ENCODE data around the gene ISG20L2.

Gene ISG20L2

DNA sequence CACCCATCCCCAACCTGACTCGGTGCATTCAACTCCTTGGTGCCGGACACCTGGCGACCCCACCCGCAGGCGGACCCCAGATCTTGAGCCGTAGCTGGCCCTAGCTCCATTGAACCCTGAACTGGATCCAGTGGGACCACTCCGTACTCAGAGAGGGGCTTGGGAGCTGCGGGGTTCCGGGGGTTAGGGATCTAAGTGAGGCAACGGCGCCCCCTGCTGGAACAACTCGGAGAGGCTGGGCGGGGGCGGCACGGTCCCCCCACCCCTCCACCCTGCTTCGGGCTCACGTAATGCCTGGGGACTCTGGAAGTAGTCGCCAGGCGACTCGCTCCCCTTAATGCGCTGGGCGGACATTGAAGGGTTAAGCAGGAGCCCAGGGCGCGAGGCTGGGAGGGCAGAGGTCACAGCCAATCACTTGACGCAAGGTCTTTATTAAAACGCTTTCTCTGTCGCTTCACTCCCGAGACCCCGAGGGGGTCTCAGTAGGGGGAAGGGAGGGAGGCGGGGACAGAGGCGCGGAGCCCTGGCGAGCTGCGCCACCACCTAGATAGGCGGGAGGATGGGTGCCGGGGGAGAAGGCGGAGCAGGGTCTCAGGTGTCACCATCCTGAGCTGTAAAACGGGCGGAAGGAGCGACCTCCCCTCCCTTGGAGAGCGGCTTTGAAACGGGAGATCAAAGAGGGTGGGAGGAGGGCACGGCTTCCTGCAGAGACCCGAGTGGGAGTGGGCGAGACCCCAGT, 22.5 kb downstream of the ISG20L2 start:
- no peak for DNase-seq

DNA sequence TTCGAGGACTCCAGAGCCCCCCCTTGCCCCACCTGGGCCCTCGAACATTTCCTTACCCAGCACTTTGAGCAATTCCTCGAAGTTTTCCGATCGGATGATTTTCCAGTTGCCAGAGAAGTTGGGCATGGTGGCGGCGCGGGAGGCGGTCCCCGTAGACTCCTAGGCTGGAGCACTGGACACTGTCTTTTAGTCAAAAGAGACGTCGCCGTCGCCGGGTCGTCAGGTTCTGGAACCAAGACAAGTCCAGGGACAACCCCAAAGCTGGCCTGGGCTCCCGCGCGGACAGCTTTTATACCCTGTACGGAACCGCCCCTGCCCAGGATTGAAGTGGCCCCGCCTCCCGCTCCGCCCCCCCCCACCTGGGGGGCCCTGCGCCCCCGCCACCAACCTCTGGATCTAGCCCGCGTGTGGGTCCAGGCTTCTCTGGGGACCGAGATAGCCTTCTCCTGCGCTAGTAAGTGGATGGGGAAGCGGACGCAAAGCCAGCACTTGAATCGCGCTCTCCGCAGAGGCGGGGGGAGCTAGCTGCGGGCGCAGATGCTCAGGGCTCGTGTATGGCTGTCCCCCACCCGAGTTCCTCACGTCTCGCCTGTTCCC, 23.1 kb downstream of the ISG20L2 start, which contains the start of gene CRABP2:
Gene CRABP2 (minus strand): TSS at position 263 of the 597 bp plus-strand sequence. CDS start 137 bp downstream, at position 126.
- no peak for DNase-seq

DNA sequence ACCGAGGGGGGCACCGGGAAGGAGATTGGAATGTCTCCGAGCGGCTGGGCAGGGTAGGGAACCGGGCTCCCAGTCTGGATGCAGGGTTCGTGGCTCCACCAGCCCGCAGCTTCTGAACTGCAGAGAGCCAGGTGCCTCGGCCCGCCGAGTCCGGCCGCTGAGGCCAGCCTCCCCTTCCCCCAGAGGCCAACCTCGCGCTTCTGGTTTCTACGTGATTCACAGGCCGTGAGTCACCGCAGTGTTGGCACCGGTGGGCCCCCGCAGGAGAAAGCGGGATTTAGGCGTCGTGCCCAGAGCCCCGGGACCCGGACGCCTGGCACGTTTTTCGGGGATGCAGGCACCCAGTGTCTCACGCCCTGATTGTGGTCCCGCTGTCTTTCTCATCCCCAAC, 23.6 kb downstream of the ISG20L2 start:
- no peak for DNase-seq

DNA sequence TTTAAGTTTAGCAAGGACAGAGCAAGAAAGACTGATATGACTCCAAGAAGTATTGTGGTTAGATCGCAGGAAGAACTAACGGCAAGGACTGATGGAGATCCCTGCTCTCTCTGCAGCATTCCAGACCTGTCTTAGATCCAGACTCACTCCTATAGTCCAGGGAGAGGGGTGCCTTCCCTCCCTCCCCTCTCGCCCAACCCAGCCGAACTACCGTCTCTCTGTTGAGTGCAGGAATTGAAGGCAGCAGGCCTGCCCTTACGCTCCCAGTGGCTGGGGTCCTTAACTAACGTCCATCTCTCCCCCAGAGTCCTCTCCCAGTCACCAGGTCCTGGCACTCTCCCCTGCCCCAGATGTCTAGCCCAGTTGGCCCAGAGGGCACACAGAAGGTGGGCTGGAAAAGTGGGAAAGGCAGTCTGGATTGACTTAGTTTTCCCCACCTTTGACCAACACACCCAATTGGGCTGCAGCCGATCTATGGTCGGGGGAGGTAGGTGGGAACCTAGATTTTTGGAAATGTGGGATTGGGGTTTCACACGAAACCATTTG, 24.3 kb downstream of the ISG20L2 start:
- DNase-seq: no peak

DNA sequence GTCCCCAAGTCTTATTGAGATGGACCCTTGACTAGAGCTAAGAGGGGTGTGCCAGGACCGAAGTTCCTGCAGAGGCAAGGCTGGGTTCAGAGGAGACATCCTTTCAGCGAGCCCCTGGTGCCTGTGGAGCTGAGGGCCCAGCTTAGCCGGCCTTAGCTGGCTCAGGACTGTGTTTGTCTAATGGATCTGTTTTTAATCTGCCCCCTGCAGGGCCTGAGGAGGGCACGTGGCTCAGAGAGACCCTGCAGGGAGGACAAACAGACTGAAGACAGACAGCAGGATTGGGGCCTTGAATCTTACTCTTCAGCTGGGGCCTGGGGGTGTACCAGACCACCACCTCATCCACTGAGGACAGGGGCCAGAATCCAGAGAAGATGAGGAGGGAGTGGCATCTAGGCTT, 24.8 kb downstream of the ISG20L2 start:
- DNase-seq: no peak

DNA sequence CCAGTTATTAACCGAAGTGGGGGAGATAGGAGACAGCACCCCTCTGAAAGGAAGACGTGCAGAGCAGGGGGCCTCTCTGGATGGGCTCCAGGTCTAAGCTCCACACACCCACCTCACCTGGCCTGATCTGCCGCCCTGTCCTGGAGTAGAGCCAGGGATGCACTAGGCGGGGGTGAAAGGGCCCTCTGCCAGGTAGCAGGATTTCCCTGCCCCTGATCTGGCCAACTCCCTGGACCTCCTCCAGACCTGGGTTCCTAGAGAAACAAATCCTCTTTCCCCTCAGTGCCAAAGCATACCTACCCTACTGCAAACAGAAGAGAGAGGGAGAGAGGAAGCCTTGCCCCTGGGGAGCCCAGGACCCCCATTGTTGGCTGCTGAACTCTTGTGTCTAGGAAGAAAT, 25.2 kb downstream of the ISG20L2 start:
- no peak for DNase-seq

DNA sequence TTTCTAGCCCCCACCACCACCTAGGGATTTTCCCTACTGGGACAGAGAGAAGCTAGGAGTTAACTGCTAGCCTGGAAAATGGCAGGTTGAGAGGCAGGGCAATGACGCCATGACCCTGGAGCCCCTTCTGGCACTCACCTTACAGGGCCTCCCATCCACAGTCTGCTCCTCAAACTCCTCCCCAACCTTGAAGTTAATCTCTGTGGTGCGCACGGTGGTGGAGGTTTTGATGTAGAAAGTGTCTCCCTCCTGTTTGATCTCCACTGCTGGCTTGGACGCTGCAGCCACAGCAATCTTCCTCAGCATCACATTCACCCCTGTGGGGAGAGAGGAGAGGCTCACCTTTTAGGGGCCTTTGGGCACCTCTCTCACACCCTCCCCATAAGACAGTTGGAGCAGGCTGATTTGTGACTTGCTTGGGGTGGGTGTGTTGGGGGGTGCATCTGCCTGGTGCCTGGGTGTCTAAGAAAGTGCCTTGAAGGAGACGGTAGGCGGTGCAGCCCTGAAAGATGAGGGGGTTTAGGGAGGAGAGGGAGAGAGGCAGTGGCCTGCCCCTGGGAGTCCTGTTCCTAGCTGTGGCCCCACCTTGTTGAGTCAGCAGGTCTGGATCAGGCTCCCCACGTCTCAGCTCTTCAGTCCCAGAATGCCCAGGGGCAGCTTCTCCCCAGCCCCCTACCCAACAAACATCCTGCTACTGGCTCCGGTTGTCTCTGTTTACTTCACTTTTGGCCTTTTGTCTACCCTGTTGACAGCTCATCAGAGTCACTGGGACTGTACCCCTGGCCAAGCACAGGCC, 27.6 kb downstream of the ISG20L2 start:
- no peak for DNase-seq

DNA sequence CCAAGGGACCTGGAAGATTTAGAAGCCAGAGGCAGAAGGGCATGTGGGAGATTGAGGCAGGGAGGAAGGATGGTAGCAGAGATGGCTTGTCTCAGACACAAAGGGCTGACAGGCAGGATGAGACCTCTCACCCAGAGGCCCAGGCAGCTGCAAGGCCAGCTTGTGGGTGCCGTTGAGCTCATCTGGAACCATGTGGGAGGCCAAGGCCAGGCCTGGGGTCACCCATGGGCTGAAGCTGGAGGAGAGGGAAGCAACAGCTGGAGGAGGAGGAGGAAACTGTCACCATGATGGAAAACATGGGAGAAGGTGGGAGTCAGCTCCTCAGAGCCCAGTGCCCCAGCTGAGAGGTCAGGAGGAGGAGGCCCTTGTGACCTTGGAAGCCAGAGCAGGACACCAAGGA, 29.6 kb downstream of the ISG20L2 start:
- DNase-seq: no peak

DNA sequence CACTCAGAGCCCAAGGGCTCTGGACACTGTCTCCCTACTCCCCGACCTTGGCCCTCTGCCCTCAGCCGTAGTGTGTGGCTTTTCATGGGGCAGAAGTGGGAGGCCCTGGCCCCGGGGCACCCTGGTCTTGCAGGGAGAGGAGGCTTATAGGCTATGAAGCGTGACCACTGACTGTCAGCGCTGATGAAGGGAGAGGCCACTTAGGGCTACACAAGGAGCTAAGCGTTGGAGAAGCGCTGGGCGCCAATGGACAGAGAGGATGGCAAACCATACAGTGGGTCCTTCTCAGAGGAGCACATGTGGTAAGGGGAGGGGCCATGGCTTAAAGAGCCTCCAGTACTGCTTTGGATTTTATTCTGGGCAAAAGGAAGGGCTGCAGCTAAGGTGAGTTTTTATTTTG, 31.1 kb downstream of the ISG20L2 start:
- DNase-seq: no peak

DNA sequence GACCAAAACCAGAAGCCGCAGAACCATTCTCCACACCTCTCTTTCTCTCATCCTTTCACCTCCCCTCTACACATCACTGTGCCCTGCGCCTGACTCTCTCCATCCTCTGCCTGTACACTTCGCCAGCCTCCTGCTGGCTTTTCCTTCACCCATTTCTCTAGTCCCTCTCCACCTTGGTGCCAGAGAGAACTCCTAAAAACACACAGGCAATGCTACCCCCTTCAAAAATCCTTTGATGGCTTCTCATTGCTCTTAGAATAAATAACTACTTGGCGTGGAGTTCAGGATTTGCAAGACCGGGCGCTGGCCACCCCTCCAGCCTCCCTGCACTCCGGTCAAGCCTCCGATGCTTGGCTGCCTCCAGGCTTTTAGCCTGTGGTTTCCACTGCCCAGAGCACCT, 31.8 kb downstream of the ISG20L2 start:
- no peak for DNase-seq

DNA sequence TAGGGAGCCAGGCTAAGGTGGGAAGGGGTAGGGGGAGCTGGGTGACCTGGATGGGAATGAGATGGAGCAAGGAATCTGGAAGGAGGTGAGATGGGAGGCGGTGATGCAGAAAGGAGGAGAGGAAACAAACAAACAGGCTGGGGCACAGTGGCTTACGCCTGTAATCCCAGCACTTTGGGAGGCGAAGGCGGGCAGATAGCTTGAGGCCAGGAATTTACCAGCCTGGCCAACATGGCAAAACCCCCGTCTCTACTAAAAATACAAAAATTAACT, 33.9 kb downstream of the ISG20L2 start:
- no peak for DNase-seq

DNA sequence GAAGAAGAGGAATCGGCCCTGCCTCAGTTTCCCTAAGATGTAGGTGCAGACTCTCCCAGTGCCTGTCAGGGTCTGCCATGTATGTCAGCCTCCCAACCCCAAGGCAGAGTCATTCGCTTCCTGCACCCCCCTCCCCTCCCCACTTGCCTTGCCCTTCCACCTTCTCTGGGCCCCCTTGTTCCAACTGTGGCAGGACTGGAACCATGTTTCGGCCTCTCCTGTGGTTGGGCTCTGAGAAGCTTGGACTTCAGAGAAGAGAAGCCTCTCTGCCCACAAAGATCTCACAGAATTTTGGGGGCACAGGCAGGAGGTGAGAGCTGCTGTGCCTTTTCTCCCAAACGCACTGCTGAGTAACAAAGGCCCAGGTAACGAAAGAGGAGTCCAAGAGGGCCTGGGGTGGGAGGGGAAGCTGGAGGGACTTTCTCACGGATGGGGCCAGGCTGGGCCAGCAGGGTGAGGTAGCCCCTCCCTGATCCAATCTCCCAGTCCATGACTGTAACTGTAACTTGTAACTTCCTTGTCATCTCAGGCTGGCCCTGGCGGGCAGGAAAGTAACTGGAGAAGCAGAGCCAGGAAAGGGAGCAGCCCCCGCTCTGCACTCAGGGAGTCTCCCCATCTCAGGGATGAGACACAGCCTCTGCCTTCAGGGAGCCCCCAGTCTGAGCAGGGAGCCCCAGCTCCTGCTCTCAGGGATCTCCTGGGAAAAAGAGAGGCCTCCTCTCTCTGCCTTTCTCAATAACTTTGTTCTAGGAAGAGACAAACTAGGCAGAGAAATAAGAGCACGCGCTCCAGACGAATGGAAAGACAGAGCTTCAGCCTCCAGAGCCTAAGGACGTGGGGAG, 34.5 kb downstream of the ISG20L2 start:
- no peak for DNase-seq

DNA sequence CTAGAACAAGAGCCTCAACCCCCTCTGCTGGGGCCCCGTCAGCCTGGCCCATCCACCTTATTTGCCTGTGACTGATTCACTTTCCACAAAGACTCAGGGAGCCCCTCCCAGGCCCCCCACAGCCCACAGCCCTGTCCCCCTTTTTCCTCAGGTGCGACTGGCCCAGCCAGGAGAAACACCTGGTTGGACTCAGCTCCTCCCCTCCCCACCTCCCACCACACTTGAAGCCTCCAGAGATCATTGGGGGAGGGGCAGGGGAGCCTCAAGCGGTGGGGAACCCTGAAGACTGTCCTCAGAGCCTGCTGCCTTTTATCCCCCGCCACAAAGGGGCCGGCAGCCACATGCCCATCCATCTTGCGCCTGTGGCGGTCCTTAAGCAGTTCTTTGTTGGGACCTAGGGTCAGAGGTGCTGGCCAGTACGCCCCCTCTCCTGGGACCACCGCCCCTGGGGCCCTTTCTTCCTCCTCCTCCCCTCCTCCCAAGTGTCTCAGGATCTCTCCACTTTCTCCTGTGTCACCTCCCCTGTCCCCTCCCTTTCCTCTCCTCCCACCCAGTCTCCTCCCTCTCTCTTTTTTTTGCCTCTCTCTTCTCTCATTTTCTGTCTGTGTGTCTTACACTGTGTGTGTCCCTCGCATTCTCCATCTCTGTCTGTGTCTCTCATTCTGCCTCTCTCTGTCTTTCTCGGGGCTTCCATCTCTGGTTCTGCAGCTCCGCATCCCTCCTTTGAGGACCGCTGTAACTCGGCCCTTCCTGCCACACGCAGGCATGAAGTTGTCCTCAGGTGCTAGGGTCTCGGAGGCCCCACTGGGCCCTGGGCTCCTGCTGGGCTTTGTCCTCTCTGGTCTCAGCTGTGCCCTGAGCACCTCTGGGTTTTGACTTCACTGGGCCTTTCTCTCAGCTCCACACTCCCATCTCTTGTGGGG, 35.4 kb downstream of the ISG20L2 start:
- DNase-seq: no peak

DNA sequence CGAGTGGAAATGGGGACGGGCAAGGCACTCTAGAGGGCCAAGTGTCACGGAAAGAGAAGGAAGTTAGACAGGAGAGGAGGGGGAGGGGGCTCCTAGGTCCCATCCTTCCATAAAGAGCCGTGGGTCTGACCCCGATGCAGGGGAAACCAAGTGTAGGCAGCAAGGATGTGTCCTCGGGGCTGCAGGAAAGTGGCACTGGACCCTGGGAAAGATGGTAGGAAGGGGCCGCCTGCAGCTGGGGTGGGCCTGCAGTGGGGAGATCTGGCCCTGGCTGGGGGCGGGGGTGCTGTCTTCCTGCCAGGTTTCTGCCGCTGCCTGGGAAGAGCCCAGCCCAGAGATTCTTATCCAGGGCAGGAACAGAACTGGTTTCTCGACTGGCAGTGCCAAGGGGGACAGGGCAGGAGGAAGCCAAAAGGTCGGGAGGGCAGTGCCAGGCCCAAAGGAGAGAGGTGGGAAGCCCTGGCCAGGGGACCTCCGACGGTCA, 36.1 kb downstream of the ISG20L2 start:
- no peak for DNase-seq

DNA sequence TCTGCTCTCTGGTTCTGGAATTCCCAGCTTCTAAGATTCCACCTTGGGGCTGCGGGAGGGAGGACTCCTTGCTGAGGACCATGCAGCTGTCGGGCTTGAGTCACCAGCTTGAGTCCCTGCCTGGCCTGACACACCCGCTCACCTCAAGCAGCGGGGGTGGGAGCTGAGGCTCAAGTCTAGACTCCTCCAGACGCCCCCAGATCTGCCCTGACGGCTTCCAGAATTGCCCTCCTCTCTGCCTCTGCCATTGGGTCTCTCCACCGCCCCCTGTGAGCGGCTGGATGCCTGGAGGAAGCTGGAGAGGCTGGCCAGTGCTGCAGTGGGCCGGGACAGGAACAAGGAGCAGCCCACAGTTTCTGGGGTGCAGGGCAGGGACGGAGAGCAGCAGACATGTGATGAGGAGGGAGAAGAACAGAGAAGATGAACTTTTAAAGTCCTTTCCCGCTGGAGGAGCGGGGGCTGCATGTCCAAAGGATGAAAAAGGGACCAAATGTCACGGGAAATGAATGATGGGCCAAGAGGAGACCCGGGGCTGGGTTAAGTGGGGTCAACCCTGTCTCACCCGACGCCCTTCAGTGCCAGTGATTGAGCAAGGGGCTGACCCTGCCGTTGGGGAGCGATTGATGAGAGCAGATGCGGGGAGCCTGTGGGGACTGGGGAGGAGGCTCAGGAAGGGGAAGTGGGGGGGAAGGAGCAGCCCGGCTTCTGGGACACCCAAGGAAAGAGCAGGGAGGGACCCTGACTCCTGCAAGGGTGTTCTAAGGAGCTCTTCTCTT, 36.7 kb downstream of the ISG20L2 start:
- no peak for DNase-seq

DNA sequence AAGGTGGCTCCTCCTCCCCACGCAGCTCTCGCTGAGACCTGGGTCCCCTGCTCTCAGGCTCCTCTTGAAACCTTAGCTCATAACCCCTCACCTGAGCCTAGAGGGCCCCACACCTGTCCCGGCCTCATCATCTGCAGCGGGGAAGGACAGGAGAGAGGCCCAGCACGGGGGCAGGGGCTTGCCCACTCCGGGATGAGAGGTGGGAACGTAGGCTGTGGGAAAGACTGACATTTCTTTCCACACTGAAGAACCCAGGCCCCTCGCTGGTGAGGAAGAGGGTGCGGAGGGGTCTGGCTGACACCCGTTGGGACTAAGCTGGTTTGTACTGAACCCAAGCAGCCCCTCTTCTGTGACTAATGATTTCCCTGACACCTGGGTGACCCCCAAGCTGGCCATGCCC, 37.4 kb downstream of the ISG20L2 start:
- DNase-seq: no peak

DNA sequence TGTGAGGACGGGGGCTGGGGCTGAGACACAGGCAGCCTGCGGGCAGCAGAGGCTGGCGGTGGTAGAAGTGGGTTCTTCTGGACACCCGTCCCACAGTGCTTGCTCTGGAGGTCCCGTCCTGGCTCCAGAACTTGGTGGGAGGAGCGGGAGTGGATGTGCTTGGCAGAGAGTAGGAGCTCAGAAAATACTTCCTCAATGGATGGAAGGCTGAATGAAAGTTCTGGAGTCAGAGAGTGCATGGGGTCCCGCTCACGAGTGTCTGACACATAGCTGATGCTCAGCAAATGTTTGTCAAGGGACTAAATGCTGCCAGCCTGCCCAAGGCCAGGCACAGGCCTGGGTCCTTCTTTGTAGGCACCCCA, 37.9 kb downstream of the ISG20L2 start:
- DNase-seq: no peak

DNA sequence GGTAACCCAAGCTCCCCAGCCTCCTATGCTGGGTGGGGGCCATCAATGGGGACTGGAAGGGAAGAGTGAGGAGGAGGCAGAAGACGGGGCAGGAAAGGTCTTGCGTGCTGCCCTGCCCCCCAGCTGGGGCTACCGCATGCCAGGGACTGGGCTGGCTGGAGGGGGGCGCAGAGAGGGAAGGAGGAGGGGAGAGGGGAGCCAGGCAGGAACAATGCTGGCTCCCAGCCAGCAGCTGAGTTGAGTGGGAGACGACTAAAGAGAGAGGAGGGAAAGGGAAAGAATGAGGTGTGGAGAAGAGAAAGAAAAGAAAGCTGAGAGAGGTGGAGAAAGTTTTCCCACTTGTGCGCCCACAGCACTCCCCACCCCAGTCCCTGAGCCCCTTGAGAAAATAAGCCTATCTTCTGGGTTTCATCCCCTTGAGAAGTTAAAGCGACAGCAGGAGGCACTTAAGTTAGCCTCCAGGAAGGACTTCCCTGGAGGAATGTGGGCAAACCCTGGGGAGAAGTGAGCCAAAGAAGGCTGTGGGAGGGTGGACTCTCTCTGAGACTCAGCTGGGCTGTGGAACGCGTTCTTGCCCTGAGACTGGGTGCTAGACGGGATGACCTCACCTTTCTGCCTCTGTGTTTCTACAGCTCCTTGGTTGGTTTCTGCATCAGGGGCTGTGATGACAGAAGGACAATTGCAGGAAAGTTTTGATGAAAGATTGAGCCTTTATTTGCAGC, 38.5 kb downstream of the ISG20L2 start:
- DNase-seq: no peak

DNA sequence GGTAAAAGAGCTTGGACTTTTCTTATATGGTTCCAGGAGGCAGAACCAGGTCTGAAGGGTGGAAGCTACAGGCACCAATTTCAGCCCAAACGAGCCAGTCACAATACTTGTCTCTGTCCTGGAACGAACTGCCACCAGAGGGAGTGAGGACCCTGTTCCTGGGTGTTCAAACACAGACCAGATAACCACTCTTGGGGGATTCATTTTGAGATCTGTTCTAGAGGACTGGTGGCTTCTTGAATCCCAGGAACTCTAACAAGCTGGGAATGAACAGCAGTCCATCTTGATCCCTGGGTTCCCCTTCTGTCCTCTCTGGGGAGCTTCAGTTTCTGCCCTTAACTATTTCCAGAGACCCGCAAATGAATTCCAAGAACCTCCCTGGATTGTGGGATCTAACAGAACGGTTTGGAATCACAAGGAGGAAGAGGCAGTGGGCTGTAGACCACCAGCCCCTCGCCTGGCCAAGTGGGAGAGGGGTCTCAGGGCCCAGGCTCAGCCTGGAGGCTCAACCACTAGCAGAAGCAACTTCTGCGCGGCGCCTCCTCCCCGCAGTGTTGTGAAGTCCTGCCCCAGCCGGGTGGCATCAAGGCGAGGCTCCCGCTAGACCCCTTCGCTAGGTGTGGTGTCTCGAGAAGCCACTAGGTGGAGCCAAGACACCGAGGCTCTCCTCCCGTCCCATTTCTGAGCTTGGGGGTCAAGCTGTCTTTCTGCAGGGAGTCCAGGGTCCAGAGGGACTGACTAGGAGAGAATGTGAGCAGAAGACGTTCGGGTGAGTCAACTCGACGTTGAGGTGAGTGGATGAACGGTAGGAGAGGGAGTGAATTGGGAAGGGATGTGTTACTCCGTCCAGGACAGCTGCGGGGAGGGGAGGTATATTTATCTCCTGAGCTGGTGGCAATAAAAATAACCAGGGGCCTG, 39.3 kb downstream of the ISG20L2 start:
- peak; percentile 22 for DNase-seq

Measured in NCI-H524 treated with DMSO at 0.1 percent for 48 hours (cell line).